H9 (cell line): ENCODE measurements around the gene TSC1. TPM values are rescaled to one million over a fixed set of nuclear protein-coding genes. Genes with fewer than 3 reads are reported as not detected.

Experiments
- DNase-seq: peaks from one replicate; pipeline ENCODE4 v3.0.0-alpha.2; 2017
- H2AFZ ChIP-seq: one replicate; pipeline ENCODE4 v1.6.1; 2013; ENCODE audit warnings: mild to moderate bottlenecking, low read length, control low read depth, moderate library complexity
- H2AK5ac ChIP-seq: 2 replicates; pipeline ENCODE4 v1.6.1; 2013; ENCODE audit warnings: low read length, control low read depth, mixed read lengths; ENCODE audit not compliant: insufficient read length
- H2BK120ac ChIP-seq: one replicate; pipeline ENCODE4 v1.6.1; 2013; ENCODE audit warnings: low read depth, mild to moderate bottlenecking, low read length, control low read depth, inconsistent platforms; ENCODE audit not compliant: poor library complexity, severe bottlenecking
- H2BK12ac ChIP-seq: 2 replicates; pipeline ENCODE4 v1.6.1; 2013; ENCODE audit warnings: low read length, control low read depth, mixed read lengths, low read depth; ENCODE audit not compliant: insufficient read length
- H2BK15ac ChIP-seq: 2 replicates; pipeline ENCODE4 v1.6.1; 2013; ENCODE audit warnings: low read depth, low read length, control low read depth
- H2BK20ac ChIP-seq: one replicate; pipeline ENCODE4 v1.6.1; 2013; ENCODE audit warnings: low read depth, mild to moderate bottlenecking, low read length, control low read depth, inconsistent platforms; ENCODE audit not compliant: poor library complexity, severe bottlenecking
- H2BK5ac ChIP-seq: 2 replicates; pipeline ENCODE4 v1.6.1; 2013; ENCODE audit warnings: low read length, control low read depth, mixed read lengths; ENCODE audit not compliant: insufficient read length
- H3K14ac ChIP-seq: 2 replicates; pipeline ENCODE4 v1.6.1; 2013; ENCODE audit warnings: low read length, control low read depth; ENCODE audit not compliant: insufficient read depth
- H3K18ac ChIP-seq: 2 replicates; pipeline ENCODE4 v1.6.1; 2013; ENCODE audit warnings: low read depth, mild to moderate bottlenecking, mixed read lengths, low read length, control low read depth; ENCODE audit not compliant: insufficient read length
- H3K23ac ChIP-seq: 2 replicates; pipeline ENCODE4 v1.6.1; 2013; ENCODE audit warnings: low read length, control low read depth, mixed read lengths, low read depth; ENCODE audit not compliant: insufficient read length
- H3K23me2 ChIP-seq: 2 replicates; pipeline ENCODE4 v1.6.1; 2013; ENCODE audit warnings: low read depth, mild to moderate bottlenecking, mixed read lengths, low read length, control low read depth; ENCODE audit not compliant: insufficient read length, poor library complexity, severe bottlenecking
- H3K27ac ChIP-seq: 2 replicates; pipeline ENCODE4 v1.5.1; 2013; ENCODE audit warnings: low read length, control low read depth, mixed read lengths, low read depth; ENCODE audit not compliant: insufficient read length
- H3K27me3 ChIP-seq: 2 replicates; pipeline ENCODE4 v1.6.1; 2013; ENCODE audit warnings: low read length, control low read depth, inconsistent platforms; ENCODE audit not compliant: insufficient read depth
- H3K4ac ChIP-seq: 2 replicates; pipeline ENCODE4 v1.6.1; 2013; ENCODE audit warnings: low read depth, mild to moderate bottlenecking, control low read depth, inconsistent platforms, low read length, moderate library complexity
- H3K4me1 ChIP-seq: 2 replicates; pipeline ENCODE4 v1.6.1; 2013; ENCODE audit warnings: low read length, control low read depth, inconsistent platforms; ENCODE audit not compliant: insufficient read depth
- H3K4me2 ChIP-seq: 2 replicates; pipeline ENCODE4 v1.6.1; 2013; ENCODE audit warnings: low read length, control low read depth, mixed read lengths; ENCODE audit not compliant: insufficient read length, insufficient read depth
- H3K56ac ChIP-seq: 2 replicates; pipeline ENCODE4 v1.6.1; 2013; ENCODE audit warnings: low read depth, mild to moderate bottlenecking, mixed read lengths, low read length, control low read depth; ENCODE audit not compliant: insufficient read length
- H3K79me1 ChIP-seq: 2 replicates; pipeline ENCODE4 v1.6.1; 2013; ENCODE audit warnings: low read depth, mild to moderate bottlenecking, moderate library complexity, low read length, control low read depth, inconsistent platforms; ENCODE audit not compliant: insufficient read depth, poor library complexity, severe bottlenecking
- H3K79me2 ChIP-seq: 2 replicates; pipeline ENCODE4 v1.6.1; 2013; ENCODE audit warnings: low read length, control low read depth, inconsistent platforms; ENCODE audit not compliant: insufficient read depth
- H3K9ac ChIP-seq: 2 replicates; pipeline ENCODE4 v1.6.1; 2013; ENCODE audit warnings: low read length, control low read depth, mixed read lengths; ENCODE audit not compliant: insufficient read length; ENCODE audit errors: extremely low read depth
- H3K9me3 ChIP-seq: one replicate; pipeline ENCODE4 v1.6.1; 2013; ENCODE audit warnings: low read depth, low read length, inconsistent platforms; ENCODE audit not compliant: control insufficient read depth
- H3T11ph ChIP-seq: one replicate; pipeline ENCODE4 v1.6.1; 2013; ENCODE audit warnings: mild to moderate bottlenecking, low read length, control low read depth, inconsistent platforms
- H4K20me1 ChIP-seq: one replicate; pipeline ENCODE4 v1.6.1; 2013; ENCODE audit not compliant: control insufficient read depth, insufficient read length, insufficient read depth
- H4K5ac ChIP-seq: 2 replicates; pipeline ENCODE4 v1.6.1; 2013; ENCODE audit warnings: low read depth, mild to moderate bottlenecking, mixed read lengths, low read length, control low read depth; ENCODE audit not compliant: insufficient read length
- H4K8ac ChIP-seq: replicated peaks from 2 replicates; pipeline ENCODE4 v1.6.1; 2013; ENCODE audit warnings: low read length, control low read depth, mixed read lengths, low read depth; ENCODE audit not compliant: insufficient read length
- H4K91ac ChIP-seq: 2 replicates; pipeline ENCODE4 v1.6.1; 2013; ENCODE audit warnings: low read depth, mild to moderate bottlenecking, moderate library complexity, mixed read lengths, low read length, control low read depth; ENCODE audit not compliant: insufficient read length
- H3K27ac Mint-ChIP-seq, 3 experiments: 2 replicates in 2 of 3; 3 replicates in 1 of 3; pipeline ENCODE4 v1.8.0; 2020 to 2021; ENCODE audit warnings: mixed read lengths in 3 of 3, mild to moderate bottlenecking in 1 of 3, moderate library complexity in 1 of 3
- H3K27me3 Mint-ChIP-seq: 2 replicates; pipeline ENCODE4 v1.8.0; 2021; ENCODE audit warnings: low read depth, mild to moderate bottlenecking, moderate library complexity, mixed read lengths
- H3K36me3 Mint-ChIP-seq, 3 experiments: 2 replicates in 2 of 3; 3 replicates in 1 of 3; pipeline ENCODE4 v1.8.0; 2020 to 2021; ENCODE audit warnings: low read depth in 3 of 3, mixed read lengths in 3 of 3; ENCODE audit not compliant: insufficient read depth in 1 of 3
- H3K4me1 Mint-ChIP-seq, 2 experiments: 2 replicates each; pipeline ENCODE4 v1.8.0; 2020; ENCODE audit warnings: mixed read lengths in 2 of 2
- H3K4me3 Mint-ChIP-seq, 2 experiments: 2 replicates in 1 of 2; 3 replicates in 1 of 2; pipeline ENCODE4 v1.8.0; 2020 to 2021; ENCODE audit warnings: mild to moderate bottlenecking in 2 of 2, mixed read lengths in 2 of 2, moderate library complexity in 1 of 2
- H3K9me3 Mint-ChIP-seq, 2 experiments: 2 replicates in 1 of 2; 3 replicates in 1 of 2; pipeline ENCODE4 v1.8.0; 2020; ENCODE audit warnings: mild to moderate bottlenecking in 2 of 2, mixed read lengths in 2 of 2, moderate library complexity in 1 of 2
- WGBS: extraction: QIAGEN DNeasy Blood & Tissue Kit; methylation state at CpG from one replicate; pipeline ENCODE4 v1.1.7; 2013; ENCODE audit warnings: missing lambda C conversion rate, low lambda C conversion rate, mixed read lengths; ENCODE audit not compliant: insufficient read length; ENCODE audit errors: extremely low coverage; 5-methylcytosine and 5-hydroxymethylcytosine counted together
- total RNA-seq: library from RNA; stranded (reverse); gene quantifications from 2 replicates; pipeline ENCODE4 v1.2.1, GENCODE V29; 2021
- TF ChIP-seq, protein P1 (sequence below): fragments of 200-600 bp; sonication (generic); conservative IDR thresholded peaks from 3 replicates; pipeline ENCODE4 v1.8.0; 2021; ENCODE audit warnings: antibody characterized with exemption, mild to moderate bottlenecking

The TSC1 gene
- total RNA-seq, 1 experiment from 2014 or later = 32.7 TPM

DNA sequence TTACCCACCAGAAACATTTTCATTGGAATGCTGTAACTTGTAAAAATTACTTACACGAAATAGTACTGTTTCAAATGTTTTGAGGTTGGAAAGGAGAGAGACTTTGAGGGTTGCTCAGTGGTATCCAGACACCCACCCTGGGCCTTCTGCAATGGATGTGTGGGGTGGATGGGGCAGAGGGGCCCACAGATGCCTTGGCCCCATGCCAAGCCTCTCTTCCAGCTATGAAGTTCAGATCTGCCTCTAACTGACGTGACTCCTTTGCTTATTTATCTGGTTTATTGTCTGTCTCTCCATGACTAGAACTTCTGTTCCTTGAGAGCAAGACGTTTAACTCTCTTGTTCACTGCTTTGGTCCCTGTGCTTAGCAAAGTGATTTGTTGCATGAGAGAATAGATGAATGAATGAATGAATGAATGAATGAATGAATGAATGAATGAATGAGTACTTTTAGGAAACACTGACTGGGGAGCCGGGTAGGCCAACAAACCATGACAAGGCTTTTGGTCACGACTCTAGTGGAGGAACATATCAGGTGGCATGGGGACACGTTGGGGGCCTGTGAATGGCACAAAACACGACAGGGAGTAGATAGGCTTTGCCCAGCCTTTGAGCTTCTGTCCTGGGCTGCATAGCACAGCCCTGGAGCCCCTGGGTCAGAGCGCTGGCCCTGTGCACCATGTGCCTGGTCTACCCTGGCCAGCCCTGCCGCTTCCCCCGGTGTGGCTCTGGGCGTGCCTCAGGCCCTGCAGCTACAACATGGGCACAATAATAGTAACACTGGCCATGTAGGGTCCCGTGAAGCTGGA lies 98.1 kb downstream of the TSC1 start:
- H3K4ac ChIP-seq = no peak overlapping the region
- H3K4me2 ChIP-seq = no peak overlapping the region
- no peaks in the 10 kb centered on the region for H3K9me3 ChIP-seq
- Mint-ChIP-seq H3K9me3 (no peaks in the 10 kb centered on the region), H3K27me3 (no peaks in the 10 kb centered on the region), H3K4me1 (peaks cover 13 to 27% of the 10 kb centered on the region in 2 experiments), H3K27ac (no peak overlapping the region), H3K36me3 (no peaks in the 10 kb centered on the region), H3K4me3 (no peak overlapping the region)
- TF ChIP-seq, protein P1, sequence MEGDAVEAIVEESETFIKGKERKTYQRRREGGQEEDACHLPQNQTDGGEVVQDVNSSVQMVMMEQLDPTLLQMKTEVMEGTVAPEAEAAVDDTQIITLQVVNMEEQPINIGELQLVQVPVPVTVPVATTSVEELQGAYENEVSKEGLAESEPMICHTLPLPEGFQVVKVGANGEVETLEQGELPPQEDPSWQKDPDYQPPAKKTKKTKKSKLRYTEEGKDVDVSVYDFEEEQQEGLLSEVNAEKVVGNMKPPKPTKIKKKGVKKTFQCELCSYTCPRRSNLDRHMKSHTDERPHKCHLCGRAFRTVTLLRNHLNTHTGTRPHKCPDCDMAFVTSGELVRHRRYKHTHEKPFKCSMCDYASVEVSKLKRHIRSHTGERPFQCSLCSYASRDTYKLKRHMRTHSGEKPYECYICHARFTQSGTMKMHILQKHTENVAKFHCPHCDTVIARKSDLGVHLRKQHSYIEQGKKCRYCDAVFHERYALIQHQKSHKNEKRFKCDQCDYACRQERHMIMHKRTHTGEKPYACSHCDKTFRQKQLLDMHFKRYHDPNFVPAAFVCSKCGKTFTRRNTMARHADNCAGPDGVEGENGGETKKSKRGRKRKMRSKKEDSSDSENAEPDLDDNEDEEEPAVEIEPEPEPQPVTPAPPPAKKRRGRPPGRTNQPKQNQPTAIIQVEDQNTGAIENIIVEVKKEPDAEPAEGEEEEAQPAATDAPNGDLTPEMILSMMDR = no peak
- H4K5ac ChIP-seq = no peak overlapping the region
- H3K56ac ChIP-seq = no peak overlapping the region
- no peak overlapping the region for H3K27ac ChIP-seq
- no peaks in the 10 kb centered on the region for H4K20me1 ChIP-seq
- no peak overlapping the region for H3T11ph ChIP-seq
- H3K18ac ChIP-seq = no peak overlapping the region
- peaks cover 2% of the 10 kb centered on the region; the same call in 1 of the 2 replicates for H3K4me1 ChIP-seq
- H2BK20ac ChIP-seq = no peak overlapping the region
- no peak overlapping the region for H2AFZ ChIP-seq
- H3K27me3 ChIP-seq = no peaks in the 10 kb centered on the region
- no peaks in the 10 kb centered on the region for H3K79me1 ChIP-seq
- H3K23ac ChIP-seq = no peak overlapping the region
- WGBS = no CpG with 5 or more reads among the region's 12 CpGs
- H3K9ac ChIP-seq = no peak overlapping the region
- H2BK15ac ChIP-seq = no peak overlapping the region
- no peak overlapping the region for H3K14ac ChIP-seq
- H4K91ac ChIP-seq = no peak overlapping the region
- H4K8ac ChIP-seq = no peak overlapping the region
- no peak overlapping the region for H2BK12ac ChIP-seq
- H2BK120ac ChIP-seq = no peak overlapping the region
- H3K79me2 ChIP-seq = no peaks in the 10 kb centered on the region
- DNase-seq = no peak
- no peaks in the 10 kb centered on the region for H3K23me2 ChIP-seq
- H2BK5ac ChIP-seq = no peak overlapping the region
- no peak overlapping the region for H2AK5ac ChIP-seq
